Activated effector memory CD4-positive, alpha-beta T cell treated with anti-CD3 and anti-CD28 coated beads, Interleukin-2, amount 50 U/mL, for 16 hours (primary cell): ENCODE data around the gene RBM24.

ENCODE experiments used
- DNase-seq: peaks from one replicate; pipeline ENCODE4 v3.0.0-alpha.2; 2020

The RBM24 gene

DNA sequence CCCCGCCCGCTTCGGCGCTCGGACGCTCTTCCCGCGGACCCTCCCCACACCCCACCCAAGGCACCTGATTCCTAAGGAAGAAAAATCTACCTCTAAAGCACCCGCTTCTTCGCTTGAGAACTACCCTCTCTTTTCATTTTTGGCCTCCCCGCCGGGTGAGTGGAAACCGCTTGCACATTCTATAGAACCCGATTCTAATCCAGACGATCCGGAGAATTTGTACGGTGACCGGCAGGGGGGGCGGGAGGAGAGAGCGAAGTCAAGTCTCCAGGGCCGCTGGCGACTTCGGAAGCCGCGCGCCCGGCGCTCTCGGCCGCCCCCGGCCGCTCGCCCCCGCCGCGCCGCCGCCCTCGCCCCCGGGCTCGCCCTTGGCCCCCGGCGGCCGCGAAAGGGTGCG is at the start of gene RBM24:
Gene RBM24, plus strand, starts transcription at position 262 of the 397 bp plus-strand sequence. CDS start 221 bp downstream, outside the sequence.
- peak; percentile 68 for DNase-seq

GRCh38 chr6:17233531-17233930 is 47.6 kb upstream of the RBM24 start:
- no peak for DNase-seq

GRCh38 chr6:17237246-17237645 is 43.9 kb upstream of the RBM24 start:
- DNase-seq, result no peak

DNA sequence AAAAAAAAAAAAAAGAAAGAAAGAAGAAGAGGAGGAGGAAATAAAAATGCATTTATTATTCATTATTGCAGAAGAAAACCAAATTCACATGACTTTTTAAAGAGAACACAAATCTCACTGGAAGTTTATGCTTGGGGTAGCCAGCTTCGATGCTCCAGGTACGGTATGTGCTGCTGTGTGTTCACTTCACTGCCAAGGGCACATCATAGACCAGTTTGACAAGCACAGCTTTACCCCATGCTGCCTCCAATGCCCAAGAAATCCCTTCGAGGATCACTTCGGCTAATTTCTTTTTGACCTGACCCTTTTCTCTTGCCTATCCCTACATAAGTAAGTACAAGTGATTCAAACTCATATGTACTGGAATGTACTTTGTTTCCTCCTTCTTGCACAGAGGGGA is 41.9 kb upstream of the RBM24 start:
- DNase-seq, result no peak

- no peak for DNase-seq
Measured at GRCh38 chr6:17240803-17241500, 40.2 kb upstream of the RBM24 start.

- no peak for DNase-seq
Measured at GRCh38 chr6:17242087-17242486, 39.1 kb upstream of the RBM24 start.

DNA sequence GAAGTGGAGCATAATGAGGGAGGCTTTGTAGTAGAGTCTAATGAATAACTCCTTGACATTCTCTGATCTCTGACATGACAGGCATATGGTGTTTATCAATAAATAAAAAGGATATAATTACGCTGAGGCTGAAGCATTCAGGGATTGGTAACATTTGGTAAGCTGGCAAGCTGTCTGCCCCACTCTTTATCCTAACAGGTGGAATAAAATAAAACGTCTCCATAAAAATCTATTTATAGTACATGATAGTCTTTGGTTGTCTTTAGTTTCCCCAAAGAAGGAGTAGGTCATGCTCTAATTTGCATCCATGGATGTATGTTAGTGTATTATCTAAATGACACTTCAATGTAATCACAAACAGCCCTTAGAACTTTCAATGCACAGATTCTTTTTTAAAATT is 30.9 kb upstream of the RBM24 start:
- DNase-seq, result no peak

DNA sequence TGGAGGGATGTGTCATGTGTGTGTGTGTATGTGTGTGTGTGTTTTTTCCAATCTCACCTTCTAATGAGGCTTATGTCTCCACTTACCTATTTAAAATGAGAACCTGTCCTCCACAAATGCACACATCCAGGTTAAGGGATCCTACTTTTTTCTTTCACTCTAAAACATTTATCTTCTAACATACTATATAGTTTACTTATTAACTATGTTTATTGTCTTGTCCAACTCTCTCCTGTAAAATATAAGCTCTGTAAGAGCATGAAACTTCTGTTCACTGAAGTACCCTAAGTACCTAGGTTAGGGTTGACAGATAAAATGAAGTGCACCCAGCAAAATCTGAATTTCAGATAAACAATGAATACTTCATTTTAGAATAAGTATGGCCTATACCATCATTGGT is 29.2 kb upstream of the RBM24 start:
- DNase-seq, result no peak

DNA sequence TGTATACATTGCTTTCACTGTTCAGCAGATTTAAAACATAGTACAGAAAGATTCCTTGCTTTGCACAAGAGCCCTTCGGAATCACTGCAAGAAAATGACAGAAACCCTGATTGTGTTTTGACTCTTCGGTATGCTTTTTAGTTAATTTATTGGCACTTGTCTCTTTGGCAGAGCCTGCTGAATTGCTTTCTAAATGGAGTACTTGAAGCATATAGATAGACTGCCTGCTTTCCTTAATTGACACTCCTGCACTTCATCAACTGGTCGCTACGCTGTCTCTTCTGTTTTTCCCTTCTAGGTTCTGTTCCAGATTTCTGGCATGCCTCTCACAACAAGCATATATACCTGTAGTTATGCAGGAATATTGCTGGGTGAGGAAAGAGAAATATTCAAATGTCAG is 22.4 kb upstream of the RBM24 start:
- DNase-seq, result no peak

DNA sequence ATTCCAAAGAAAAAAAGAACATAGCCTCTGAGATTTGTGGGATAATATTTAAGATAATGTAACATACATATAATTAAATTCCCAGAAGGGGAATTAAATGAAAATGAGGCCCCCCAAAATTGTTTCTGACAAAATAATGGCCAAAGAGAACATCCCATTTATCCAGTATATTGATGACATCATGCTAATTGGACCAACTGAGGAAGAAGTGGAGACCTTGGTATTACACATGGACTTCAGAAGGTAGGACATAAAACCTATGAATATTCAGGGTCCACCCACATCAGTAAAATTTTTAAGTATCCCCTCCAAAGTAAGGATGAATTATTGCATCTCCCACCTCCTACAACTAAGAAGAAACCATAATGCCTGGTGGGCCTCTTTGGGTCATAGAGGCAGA is 15.6 kb upstream of the RBM24 start:
- no peak for DNase-seq

DNA sequence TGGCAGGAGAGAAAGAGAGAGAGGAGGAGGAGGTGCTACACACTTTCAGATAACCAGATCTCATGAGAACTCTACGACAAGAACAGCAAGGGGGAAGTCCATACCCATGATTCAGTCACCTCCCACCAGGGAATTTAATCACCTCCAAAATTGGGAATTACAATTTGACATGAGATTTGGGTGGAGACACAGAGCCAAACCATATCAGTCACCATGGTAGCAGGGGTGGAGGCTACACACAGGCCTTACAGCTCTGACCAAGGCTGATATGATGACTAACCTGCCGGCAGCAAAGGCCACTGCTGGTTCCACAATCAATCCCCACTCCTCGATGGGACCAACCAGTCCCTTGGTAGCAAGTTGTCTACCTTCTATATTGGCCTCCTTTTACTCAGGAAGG is 13.6 kb upstream of the RBM24 start:
- no peak for DNase-seq

- no peak for DNase-seq
Measured at GRCh38 chr6:17268114-17268513, 13.0 kb upstream of the RBM24 start.

DNA sequence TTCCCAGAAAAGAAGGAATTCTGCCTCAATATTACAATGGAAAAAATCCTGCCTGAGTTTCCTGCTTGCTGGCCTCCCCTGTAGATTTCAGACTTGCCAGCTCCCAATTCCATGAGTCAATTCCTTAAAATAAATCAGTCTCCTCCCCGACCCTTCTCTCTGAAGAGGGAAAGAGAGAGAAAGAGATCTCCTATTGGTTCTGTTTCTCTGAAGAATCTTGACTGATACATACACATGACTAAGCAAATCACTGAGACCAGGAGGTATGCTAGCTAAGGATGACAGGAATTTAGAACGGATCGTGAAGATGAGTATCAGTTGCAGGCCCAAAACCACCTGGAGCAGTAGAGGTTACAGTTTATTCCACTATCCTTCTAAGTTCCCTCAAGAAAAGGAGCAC is 11.3 kb upstream of the RBM24 start:
- no peak for DNase-seq

- no peak for DNase-seq
Measured at GRCh38 chr6:17271628-17272027, 9.5 kb upstream of the RBM24 start.

DNA sequence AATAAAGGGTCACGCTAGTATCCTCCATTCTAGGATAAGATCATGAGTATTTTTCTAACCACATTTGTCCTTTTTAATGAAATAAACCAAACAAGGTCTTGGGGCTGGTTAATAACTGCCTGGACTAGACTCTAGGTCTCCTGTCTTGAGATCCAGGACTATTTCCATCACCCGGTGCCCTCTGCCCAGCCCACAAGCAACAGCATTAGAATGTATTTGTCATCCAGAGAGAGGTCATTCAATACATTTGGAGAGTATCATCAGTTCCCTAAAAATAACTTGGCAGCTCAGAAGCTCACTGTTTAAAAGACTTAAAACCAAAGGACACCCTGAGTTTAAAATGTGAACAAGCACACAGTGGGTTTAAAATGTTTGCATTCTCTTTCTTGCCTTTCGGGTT is 4.4 kb upstream of the RBM24 start:
- no peak for DNase-seq

DNA sequence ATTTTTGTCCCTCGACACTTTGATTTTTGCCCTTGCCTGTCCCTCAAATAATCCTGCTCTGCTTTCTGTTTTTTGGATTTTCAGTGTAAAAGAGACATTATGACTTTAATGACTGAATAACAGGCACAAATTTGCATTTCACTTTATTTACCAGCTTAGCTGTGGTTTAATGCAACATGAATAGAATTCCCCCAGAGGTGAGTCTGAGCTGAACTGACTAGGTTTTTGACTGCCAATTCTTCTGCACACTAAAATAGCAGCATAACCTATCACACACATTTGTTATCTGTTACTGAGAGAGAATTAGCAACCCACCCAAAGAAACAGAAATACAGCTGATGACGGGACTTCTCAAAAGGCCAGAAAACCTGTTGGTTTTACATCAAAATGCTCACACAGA is 3.9 kb upstream of the RBM24 start:
- no peak for DNase-seq

DNA sequence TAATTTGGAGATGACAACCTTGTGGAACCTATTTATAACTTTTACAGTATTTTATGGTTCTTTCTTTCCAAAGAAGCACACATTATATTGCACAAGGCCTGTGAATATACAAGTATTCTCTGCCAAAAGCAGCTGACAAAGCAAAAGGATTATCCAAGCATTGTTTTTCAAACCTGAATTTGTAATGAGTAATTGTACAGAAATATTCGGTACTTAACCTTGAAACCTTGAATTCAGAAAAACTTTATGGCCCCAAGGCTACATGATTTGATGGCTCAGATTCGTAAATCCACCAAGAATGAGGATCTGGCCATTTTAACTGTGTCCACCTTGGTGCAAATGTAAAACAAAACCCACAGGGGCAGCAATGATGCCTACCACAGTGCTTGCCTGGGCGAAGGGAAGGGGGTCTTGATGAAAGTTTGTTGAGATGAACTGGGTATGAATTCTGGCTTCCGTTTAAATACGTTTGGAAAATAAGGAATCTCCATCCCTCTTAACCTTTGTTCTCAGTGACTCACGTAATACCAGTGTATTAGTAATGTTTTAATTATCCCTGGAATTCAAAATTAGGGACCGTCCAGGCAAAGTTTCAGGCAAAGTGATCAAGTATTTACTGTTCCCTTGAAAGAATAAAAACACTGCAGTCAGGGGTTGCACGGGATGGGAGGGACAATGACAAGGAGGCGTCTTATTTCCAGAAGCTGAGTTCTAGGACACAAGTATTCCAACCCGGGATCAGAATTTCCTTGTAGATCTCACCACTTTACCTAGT is 2.7 kb upstream of the RBM24 start:
- DNase-seq, result no peak

DNA sequence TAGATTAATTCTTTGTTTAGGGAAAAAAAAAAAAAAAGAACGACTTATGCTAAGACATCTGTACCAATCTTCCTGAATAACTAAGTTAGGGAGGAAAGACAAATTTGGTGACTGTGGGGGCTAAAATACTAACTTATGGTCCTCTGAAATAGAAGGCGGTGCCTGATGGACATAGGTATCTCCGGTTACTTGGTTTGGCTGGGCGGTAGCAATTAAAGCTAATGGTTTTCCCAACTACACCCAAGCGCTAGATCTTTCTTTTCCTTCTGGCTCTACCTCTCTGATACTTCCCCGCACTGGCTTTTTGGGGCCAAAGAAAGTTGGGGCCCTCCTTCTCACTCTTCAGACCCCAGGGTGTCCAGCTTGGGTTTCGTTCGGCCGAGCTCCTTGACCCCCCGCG is 1.0 kb upstream of the RBM24 start:
- no peak for DNase-seq

GRCh38 chr6:17280552-17281090 is 540 bp upstream of the RBM24 start:
- no peak for DNase-seq

DNA sequence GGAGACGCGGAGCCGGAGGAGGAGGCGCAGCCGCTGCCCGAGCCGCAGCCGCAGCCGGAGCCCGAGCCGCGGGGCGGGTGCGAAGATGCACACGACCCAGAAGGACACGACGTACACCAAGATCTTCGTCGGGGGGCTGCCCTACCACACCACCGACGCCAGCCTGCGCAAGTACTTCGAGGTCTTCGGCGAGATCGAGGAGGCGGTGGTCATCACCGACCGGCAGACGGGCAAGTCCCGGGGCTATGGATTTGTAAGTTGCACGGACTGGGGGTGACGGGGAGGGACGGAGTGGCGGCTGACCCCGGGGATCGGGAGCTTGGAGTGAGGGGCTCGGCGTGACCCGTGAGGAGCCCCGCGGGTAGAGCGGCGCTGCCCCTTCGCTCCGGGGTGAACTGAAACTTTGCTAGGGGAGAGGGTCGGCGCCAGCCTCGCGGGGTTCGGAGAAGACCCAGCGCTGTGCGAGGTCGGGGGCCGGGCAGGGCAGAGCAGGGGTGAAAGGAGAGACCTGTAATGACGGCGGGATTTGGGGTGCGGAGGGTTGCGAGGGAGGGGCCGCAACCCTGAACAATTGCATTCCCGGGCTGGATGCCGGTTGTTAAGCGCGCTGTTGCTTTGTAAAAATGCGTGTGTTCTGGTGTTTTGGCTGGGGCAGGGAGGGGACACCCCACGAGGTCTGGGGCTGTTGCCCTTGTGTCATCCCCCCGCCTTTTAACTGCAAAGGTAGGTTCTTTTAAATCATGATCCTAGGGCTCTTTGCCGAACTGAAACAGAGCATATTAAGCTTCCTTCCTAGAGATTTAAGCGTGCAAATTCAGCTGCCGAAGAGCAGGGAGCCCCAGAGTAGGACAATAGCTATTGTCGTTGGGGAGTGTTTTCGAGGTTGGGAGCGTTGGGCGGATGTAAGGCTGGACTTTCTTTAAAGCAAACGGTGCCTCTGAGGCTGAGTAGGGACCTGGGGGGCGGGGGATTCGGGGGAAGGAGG is 628 bp downstream of the RBM24 start:
- no peak for DNase-seq

GRCh38 chr6:17283074-17283473 is 1.9 kb downstream of the RBM24 start:
- no peak for DNase-seq

DNA sequence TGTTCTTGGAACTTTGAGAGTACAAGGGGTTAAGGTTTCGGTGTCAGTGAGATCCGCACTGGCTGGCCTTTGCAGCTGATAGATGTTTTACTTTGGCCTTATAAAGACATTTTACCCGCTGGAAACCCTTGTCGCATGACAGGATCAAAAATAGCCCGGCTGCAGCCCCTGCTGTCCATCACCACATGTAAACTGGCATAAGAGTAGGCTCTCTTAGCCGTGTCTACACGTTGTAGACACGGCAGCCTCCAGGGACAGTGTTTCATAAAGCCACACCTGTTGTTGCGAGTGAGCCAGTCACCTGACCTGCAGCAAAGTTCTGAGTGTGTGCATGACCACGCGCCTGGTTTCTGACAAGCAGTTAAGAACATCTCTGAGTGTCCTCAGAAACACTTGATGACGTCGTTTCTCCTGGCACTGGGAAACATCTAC is 8.5 kb downstream of the RBM24 start:
- DNase-seq, result no peak

- DNase-seq, result no peak
Measured at GRCh38 chr6:17291778-17292177, 10.6 kb downstream of the RBM24 start.
